Ovary (tissue), 9 donors: ENCODE data around the gene CEP85L. TPM values are rescaled to one million over a fixed set of nuclear protein-coding genes. Genes with fewer than 3 reads are reported as not detected.

ENCODE experiments used
- DNase-seq, 5 donors: peaks; one replicate each; pipeline ENCODE4 v3.0.0-alpha.2; 2019 to 2020
- H3K27ac ChIP-seq, 2 donors: fragments of 200-600 bp; one replicate each; pipeline versions ENCODE4 v1.5.1 to v1.8.0; 2019 to 2022
- H3K27me3 ChIP-seq: fragments of 200-600 bp; one replicate; pipeline ENCODE4 v1.8.0; 2022
- H3K36me3 ChIP-seq: fragments of 200-600 bp; sonication (generic); one replicate; pipeline ENCODE4 v1.5.1; 2019
- H3K4me1 ChIP-seq: one replicate; pipeline ENCODE4 v1.8.1; 2013; ENCODE audit warnings: mild to moderate bottlenecking, moderate library complexity; ENCODE audit not compliant: insufficient read depth
- H3K4me3 ChIP-seq: fragments of 200-600 bp; sonication (generic); one replicate; pipeline ENCODE4 v1.5.1; 2017
- H3K9me3 ChIP-seq, 2 donors: fragments of 200-600 bp in 1 of 2; sonication (generic) in 1 of 2; one replicate each; pipeline versions ENCODE4 v1.5.1 to v1.8.1; 2013 to 2019; ENCODE audit warnings: mild to moderate bottlenecking in 1 of 2, moderate library complexity in 1 of 2
- CTCF ChIP-seq, 3 donors: fragments of 450-650 bp in 2 of 3; fragments of 200-600 bp in 1 of 3; IDR thresholded peaks; one replicate each; pipeline versions ENCODE4 v1.5.1 to v1.8.0; 2016 to 2022; ENCODE audit warnings: antibody characterized with exemption in 3 of 3, mild to moderate bottlenecking in 1 of 3
- EP300 ChIP-seq: sonication (generic); formaldehyde crosslinking; IDR thresholded peaks from one replicate; pipeline ENCODE4 v1.6.1; 2017; ENCODE audit warnings: antibody characterized with exemption
- POLR2A ChIP-seq: fragments of 450-650 bp; IDR thresholded peaks from one replicate; pipeline ENCODE4 v1.6.1; 2017; ENCODE audit warnings: antibody characterized with exemption, mild to moderate bottlenecking, moderate library complexity
- WGBS, 3 donors: extraction: QIAGEN DNeasy Blood & Tissue Kit in 1 of 3; methylation state at CpG; one replicate each; pipeline versions ENCODE4 v1.1.5 to v1.1.7; 2013 to 2017; 5-methylcytosine and 5-hydroxymethylcytosine counted together
- intact Hi-C, 4 donors: fragments of 100-400 bp; cut with DNase I; formaldehyde crosslinking; loops; one replicate each; pipeline versions ENCODE4 v1.11.0 to v1.15.1; 2022 to 2023
- polyA plus RNA-seq, 2 donors: library from polyadenylated mRNA; stranded (reverse); fragments of 200-250 nt in 1 of 2; fragments of 350-450 nt in 1 of 2; fragmentation: Illumina TruSeq in 1 of 2; extraction: RNeasy Lipid Tissue Mini Kit (QIAGEN cat#74804) in 1 of 2; gene quantifications; one replicate each; pipeline ENCODE4 v1.2.3, GENCODE V29; 2013 to 2014
- total RNA-seq, 7 donors: library from RNA; depleted of rRNA in 2 of 7; stranded (reverse); fragments of >200 nt in 2 of 7; fragmentation: NEBNext Ultra II Directional in 3 of 7; extraction: Animal tissue kit (Norgen Biotek cat#: 25700) in 3 of 7; gene quantifications; one replicate each; pipeline versions ENCODE4 v1.1.0 to v1.2.4, GENCODE V29; 2016 to 2023
- donor health status: DM: no; HTN: no; CAD: no; lungs with moderate emphysema.
- donor health status: DM: no; HTN: no; CAD: no.
- donor health status: Bipolar disorder and iron deficiency.
- donor health status: DM: yes; HTN: yes; CAD: no.
- donor health status: DM: no; HTN: no; CAD: no.
- donor health status: DM: yes; HTN: yes; CAD: no.

Gene CEP85L
- total and polyA plus RNA-seq, 9 donors: 4.0 to 33.4 (median 24.3) TPM

DNA sequence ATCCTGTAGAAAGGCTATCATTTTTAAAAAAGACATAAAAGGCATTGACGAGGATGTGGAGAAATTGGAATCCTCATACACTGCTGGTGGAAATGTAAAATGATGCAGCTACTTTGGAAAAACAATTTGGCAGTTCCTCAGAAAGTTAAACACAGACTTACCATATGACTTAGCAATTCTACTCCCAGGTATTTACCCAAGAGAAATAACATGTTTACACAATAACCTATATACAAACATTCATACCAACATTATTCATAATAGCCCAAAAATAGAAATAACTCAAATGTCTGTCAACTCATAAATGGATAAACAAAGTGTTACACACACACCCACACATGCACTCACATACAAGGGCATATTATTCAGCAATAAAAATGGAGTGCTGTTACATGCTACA lies 23.4 kb upstream of the CEP85L start:
- H3K4me3 ChIP-seq: no peak overlapping the region
- intact Hi-C loops: no loop called here
- H3K27ac ChIP-seq: no peak overlapping the region
- TF ChIP-seq EP300 (no peak), CTCF (IDR thresholded peaks at IDR 0.05) (no peak), POLR2A (no peak)
- no peaks in the 10 kb centered on the region for H3K9me3 ChIP-seq
- DNase-seq: no peak
- no peaks in the 10 kb centered on the region for H3K36me3 ChIP-seq
- no peaks in the 10 kb centered on the region for H3K4me1 ChIP-seq
- H3K27me3 ChIP-seq: no peaks in the 10 kb centered on the region
- WGBS, 3 donors: 95 to 97% (median 95%) methylated on average over 1 of the region's 1 CpG

DNA sequence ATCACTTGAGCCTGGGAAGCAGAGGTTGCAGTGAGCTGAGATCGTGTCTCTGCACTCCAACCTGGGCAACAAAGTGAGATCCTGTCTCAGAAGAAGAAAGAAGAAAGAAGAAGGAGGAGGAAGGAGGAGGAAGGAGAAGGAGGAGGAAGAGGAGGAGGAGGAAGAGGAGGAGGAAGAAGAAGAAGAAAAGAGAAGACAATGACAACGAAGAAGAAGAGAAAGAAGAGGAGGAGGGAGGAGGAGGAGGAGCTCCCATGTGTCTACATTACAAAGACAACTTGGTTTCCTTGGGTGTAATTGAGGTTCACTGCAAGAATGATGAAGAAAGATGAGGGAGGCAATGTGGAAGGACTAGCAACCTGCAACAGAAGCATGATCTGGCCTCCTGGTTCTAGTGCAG lies 21.3 kb upstream of the CEP85L start:
- Histone ChIP-seq H3K27me3 (no peaks in the 10 kb centered on the region), H3K27ac (no peak overlapping the region), H3K4me3 (no peak overlapping the region), H3K4me1 (peaks cover 2% of the 10 kb centered on the region), H3K36me3 (no peaks in the 10 kb centered on the region), H3K9me3 (no peaks in the 10 kb centered on the region)
- 85 to 89% (median 86%) methylated on average over 2 of the region's 2 CpGs for WGBS, 3 donors
- TF ChIP-seq EP300 (no peak), CTCF (IDR thresholded peaks at IDR 0.05) (no peak), POLR2A (no peak)
- intact Hi-C loops: no loop called here
- no peak for DNase-seq

- Histone ChIP-seq H3K4me3 (no peak overlapping the region), H3K9me3 (no peaks in the 10 kb centered on the region), H3K4me1 (peaks cover 2% of the 10 kb centered on the region), H3K27me3 (no peaks in the 10 kb centered on the region), H3K36me3 (no peaks in the 10 kb centered on the region), H3K27ac (no peak overlapping the region)
- 100% methylated on average over 1 of the region's 1 CpG for WGBS, 3 donors
- no peak for DNase-seq
- TF ChIP-seq EP300: no peak
- no peak for TF ChIP-seq CTCF (IDR thresholded peaks at IDR 0.05)
- TF ChIP-seq POLR2A: no peak
- intact Hi-C loops: no loop called here
Observed at GRCh38 chr6:118669561-118669960, 18.2 kb upstream of the CEP85L start.

- Histone ChIP-seq H3K36me3 (no peaks in the 10 kb centered on the region), H3K9me3 (no peaks in the 10 kb centered on the region), H3K27me3 (no peaks in the 10 kb centered on the region), H3K4me1 (peaks cover 2% of the 10 kb centered on the region), H3K27ac (no peak overlapping the region), H3K4me3 (no peak overlapping the region)
- 7 to 28% (median 23%) methylated on average over 1 of the region's 1 CpG for WGBS, 3 donors
- DNase-seq: no peak
- intact Hi-C loops: no loop called here
- TF ChIP-seq CTCF (IDR thresholded peaks at IDR 0.05): no peak
- no peak for TF ChIP-seq POLR2A
- TF ChIP-seq EP300: no peak
Observed at GRCh38 chr6:118668761-118669385, 17.5 kb upstream of the CEP85L start.
